ENCODE results near the gene MEG3. TPM values are rescaled to one million over a fixed set of nuclear protein-coding genes. Genes with fewer than 3 reads are reported as not detected.

The MEG3 gene
- total and polyA plus RNA-seq, 2 experiments from 2014 or later: not detected

DNA sequence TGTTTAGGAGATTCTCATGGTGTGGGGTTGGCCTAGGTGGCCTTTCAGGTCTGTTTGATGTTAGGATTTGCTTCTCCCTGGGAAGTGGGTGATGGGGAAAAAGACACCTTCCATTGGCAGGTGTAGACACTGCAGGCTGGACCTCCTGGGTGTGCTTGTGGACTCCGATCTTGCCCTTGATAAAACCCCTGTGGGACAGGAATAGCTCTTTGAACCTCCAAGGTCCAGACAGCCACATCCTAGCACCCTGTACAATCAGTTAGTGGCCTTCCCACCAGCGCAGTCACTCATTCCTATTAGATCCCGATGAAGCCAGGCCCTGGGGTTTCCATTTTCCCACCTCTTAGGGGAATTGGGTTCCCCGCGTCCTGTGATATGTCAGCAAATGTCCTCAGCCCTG, 28.5 kb downstream of the MEG3 start (continued):
- TF ChIP-seq, protein P1, sequence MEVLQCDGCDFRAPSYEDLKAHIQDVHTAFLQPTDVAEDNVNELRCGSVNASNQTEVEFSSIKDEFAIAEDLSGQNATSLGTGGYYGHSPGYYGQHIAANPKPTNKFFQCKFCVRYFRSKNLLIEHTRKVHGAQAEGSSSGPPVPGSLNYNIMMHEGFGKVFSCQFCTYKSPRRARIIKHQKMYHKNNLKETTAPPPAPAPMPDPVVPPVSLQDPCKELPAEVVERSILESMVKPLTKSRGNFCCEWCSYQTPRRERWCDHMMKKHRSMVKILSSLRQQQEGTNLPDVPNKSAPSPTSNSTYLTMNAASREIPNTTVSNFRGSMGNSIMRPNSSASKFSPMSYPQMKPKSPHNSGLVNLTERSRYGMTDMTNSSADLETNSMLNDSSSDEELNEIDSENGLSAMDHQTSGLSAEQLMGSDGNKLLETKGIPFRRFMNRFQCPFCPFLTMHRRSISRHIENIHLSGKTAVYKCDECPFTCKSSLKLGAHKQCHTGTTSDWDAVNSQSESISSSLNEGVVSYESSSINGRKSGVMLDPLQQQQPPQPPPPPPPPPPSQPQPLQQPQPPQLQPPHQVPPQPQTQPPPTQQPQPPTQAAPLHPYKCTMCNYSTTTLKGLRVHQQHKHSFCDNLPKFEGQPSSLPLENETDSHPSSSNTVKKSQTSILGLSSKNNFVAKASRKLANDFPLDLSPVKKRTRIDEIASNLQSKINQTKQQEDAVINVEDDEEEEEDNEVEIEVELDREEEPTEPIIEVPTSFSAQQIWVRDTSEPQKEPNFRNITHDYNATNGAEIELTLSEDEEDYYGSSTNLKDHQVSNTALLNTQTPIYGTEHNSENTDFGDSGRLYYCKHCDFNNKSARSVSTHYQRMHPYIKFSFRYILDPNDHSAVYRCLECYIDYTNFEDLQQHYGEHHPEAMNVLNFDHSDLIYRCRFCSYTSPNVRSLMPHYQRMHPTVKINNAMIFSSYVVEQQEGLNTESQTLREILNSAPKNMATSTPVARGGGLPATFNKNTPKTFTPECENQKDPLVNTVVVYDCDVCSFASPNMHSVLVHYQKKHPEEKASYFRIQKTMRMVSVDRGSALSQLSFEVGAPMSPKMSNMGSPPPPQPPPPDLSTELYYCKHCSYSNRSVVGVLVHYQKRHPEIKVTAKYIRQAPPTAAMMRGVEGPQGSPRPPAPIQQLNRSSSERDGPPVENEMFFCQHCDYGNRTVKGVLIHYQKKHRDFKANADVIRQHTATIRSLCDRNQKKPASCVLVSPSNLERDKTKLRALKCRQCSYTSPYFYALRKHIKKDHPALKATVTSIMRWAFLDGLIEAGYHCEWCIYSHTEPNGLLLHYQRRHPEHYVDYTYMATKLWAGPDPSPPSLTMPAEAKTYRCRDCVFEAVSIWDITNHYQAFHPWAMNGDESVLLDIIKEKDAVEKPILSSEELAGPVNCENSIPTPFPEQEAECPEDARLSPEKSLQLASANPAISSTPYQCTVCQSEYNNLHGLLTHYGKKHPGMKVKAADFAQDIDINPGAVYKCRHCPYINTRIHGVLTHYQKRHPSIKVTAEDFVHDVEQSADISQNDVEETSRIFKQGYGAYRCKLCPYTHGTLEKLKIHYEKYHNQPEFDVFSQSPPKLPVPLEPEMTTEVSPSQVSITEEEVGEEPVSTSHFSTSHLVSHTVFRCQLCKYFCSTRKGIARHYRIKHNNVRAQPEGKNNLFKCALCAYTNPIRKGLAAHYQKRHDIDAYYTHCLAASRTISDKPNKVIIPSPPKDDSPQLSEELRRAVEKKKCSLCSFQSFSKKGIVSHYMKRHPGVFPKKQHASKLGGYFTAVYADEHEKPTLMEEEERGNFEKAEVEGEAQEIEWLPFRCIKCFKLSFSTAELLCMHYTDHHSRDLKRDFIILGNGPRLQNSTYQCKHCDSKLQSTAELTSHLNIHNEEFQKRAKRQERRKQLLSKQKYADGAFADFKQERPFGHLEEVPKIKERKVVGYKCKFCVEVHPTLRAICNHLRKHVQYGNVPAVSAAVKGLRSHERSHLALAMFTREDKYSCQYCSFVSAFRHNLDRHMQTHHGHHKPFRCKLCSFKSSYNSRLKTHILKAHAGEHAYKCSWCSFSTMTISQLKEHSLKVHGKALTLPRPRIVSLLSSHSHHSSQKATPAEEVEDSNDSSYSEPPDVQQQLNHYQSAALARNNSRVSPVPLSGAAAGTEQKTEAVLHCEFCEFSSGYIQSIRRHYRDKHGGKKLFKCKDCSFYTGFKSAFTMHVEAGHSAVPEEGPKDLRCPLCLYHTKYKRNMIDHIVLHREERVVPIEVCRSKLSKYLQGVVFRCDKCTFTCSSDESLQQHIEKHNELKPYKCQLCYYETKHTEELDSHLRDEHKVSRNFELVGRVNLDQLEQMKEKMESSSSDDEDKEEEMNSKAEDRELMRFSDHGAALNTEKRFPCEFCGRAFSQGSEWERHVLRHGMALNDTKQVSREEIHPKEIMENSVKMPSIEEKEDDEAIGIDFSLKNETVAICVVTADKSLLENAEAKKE (CRISPR knock-in tag; IDR thresholded peaks at IDR 0.05): no peak

DNA sequence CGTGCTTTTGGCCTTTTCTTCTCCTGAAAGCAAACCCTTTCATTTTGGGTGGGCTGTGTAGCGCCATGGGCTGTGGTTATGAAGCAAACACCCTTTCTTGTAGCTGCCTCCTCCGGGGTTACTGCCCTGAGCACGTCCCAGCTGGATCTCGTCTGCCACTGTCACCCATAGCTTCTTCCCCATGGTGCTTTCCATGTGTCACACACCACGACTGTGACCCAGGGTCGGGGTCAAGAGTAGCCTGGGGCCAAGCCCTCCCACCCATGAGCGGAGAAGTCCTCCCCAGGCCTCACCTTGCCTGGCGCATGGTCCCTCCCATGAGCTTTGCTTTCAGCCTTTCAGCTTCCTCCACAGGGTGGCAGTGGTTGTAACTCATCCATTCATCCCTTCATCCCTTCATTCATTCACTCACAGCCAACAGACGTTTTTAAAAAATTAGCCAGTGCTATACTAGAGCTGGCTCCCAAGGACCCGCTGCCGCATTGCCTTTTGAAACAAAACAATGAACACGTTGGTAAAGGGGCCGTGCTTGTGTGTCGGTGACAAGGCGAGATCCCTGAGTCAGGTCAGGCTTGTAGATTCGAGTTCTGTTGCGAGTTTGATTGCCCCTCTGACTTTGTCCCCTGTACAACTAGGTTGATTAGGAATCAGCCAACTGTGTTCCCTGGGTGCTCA, 29.5 kb downstream of the MEG3 start:
- Mint-ChIP-seq H3K27ac (no peak overlapping the region), H3K27me3 (ENCODE audit: insufficient read depth, low read depth, poor library complexity) (peaks cover 2% of the 10 kb centered on the region)
- peak; percentile 24; the same call in 2 of the 3 replicates for ATAC-seq
- TF ChIP-seq, protein P2, sequence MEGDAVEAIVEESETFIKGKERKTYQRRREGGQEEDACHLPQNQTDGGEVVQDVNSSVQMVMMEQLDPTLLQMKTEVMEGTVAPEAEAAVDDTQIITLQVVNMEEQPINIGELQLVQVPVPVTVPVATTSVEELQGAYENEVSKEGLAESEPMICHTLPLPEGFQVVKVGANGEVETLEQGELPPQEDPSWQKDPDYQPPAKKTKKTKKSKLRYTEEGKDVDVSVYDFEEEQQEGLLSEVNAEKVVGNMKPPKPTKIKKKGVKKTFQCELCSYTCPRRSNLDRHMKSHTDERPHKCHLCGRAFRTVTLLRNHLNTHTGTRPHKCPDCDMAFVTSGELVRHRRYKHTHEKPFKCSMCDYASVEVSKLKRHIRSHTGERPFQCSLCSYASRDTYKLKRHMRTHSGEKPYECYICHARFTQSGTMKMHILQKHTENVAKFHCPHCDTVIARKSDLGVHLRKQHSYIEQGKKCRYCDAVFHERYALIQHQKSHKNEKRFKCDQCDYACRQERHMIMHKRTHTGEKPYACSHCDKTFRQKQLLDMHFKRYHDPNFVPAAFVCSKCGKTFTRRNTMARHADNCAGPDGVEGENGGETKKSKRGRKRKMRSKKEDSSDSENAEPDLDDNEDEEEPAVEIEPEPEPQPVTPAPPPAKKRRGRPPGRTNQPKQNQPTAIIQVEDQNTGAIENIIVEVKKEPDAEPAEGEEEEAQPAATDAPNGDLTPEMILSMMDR (conservative IDR thresholded peaks at IDR 0.05; ENCODE audit: low read depth in 2 of 2): peak in 1 of 2 experiments; percentile 47; a peak in 2 of 4 replicates
- TF ChIP-seq, protein P3, sequence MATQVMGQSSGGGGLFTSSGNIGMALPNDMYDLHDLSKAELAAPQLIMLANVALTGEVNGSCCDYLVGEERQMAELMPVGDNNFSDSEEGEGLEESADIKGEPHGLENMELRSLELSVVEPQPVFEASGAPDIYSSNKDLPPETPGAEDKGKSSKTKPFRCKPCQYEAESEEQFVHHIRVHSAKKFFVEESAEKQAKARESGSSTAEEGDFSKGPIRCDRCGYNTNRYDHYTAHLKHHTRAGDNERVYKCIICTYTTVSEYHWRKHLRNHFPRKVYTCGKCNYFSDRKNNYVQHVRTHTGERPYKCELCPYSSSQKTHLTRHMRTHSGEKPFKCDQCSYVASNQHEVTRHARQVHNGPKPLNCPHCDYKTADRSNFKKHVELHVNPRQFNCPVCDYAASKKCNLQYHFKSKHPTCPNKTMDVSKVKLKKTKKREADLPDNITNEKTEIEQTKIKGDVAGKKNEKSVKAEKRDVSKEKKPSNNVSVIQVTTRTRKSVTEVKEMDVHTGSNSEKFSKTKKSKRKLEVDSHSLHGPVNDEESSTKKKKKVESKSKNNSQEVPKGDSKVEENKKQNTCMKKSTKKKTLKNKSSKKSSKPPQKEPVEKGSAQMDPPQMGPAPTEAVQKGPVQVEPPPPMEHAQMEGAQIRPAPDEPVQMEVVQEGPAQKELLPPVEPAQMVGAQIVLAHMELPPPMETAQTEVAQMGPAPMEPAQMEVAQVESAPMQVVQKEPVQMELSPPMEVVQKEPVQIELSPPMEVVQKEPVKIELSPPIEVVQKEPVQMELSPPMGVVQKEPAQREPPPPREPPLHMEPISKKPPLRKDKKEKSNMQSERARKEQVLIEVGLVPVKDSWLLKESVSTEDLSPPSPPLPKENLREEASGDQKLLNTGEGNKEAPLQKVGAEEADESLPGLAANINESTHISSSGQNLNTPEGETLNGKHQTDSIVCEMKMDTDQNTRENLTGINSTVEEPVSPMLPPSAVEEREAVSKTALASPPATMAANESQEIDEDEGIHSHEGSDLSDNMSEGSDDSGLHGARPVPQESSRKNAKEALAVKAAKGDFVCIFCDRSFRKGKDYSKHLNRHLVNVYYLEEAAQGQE (IDR thresholded peaks at IDR 0.05; ENCODE audit: unreplicated experiment): no peak

More for the DNA sequence above, 29.5 kb downstream of the MEG3 start:
- Histone ChIP-seq H3K27ac (ENCODE audit: low read depth) (no peak overlapping the region), H3K4me1 (ENCODE audit: insufficient read depth) (no peaks in the 10 kb centered on the region), H4K20me1 (replicated peaks; ENCODE audit: insufficient read depth) (no peaks in the 10 kb centered on the region), H3F3A (replicated peaks; ENCODE audit: low read depth) (no peaks in the 10 kb centered on the region), H3K4me3 (no peak overlapping the region), H3K9me2 (ENCODE audit: insufficient read depth) (no peaks in the 10 kb centered on the region), H3K4me2 (no peak overlapping the region), H3K79me2 (replicated peaks; ENCODE audit: insufficient read depth) (no peaks in the 10 kb centered on the region), H3K27me3 (ENCODE audit: insufficient read depth) (no peaks in the 10 kb centered on the region), H3K36me3 (ENCODE audit: insufficient read depth) (no peaks in the 10 kb centered on the region), H2AFZ (no peak overlapping the region)
- H3K4me3 Mint-ChIP-seq: no peak overlapping the region
- no peak for DNase-seq (ENCODE audit: low spot score)
- H3K9me3 Mint-ChIP-seq: no peaks in the 10 kb centered on the region
- H3K36me3 Mint-ChIP-seq (ENCODE audit: low read depth): no peaks in the 10 kb centered on the region
- no peaks in the 10 kb centered on the region; the same call in 2 of the 3 replicates for H3K4me1 Mint-ChIP-seq

All from GM23338 (cell line).